ENCODE measurements around the gene RBM7.

DNA sequence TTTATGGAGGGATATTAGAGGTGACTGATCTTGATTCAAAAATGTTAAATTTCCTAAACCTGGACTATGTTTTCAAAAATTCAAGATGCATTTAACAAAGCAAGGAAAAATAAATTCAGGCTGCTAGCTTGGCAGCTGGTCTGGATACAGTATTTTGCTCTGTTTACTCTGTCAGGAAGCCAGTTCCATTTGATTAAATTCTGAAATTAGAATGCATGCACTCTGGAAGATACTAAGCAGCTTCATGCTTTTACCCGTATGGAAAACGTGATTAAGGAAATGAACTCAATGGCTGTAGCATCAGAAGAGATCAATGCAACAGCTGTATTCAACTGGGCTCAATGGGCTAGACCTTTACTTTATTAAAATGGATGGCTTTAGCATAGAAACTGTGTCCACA lies 14.3 kb upstream of the RBM7 start:
- TF ChIP-seq CTCF (IDR thresholded peaks at IDR 0.05) (no peak), POLR2A (IDR thresholded peaks at IDR 0.05) (no peak)

Data from lower leg skin (tissue), 3 donors.